Fibroblast of skin of left quadriceps (primary cell): ENCODE data around the gene GRID2.

Experiments
- DNase-seq, 2 experiments: peaks; one replicate each; pipeline ENCODE4 v3.0.0-alpha.2; 2013; ENCODE audit warnings: low read depth in 2 of 2

The GRID2 gene

GRCh38 chr4:92524131-92524530, 220.4 kb downstream of the GRID2 start:
- no peak for DNase-seq

- DNase-seq: no peak
Measured at GRCh38 chr4:92528541-92528940, 224.8 kb downstream of the GRID2 start.

GRCh38 chr4:92529510-92529909, 225.7 kb downstream of the GRID2 start:
- no peak for DNase-seq

GRCh38 chr4:92535599-92535998, 231.8 kb downstream of the GRID2 start:
- no peak for DNase-seq

GRCh38 chr4:92551616-92552015, 247.8 kb downstream of the GRID2 start:
- no peak for DNase-seq

- no peak for DNase-seq
Measured at GRCh38 chr4:92566269-92566668, 262.5 kb downstream of the GRID2 start.

- no peak for DNase-seq
Measured at GRCh38 chr4:92580816-92581215, 277.1 kb downstream of the GRID2 start.

GRCh38 chr4:92599044-92599443, 295.3 kb downstream of the GRID2 start:
- DNase-seq: no peak

GRCh38 chr4:92600638-92601037, 296.9 kb downstream of the GRID2 start:
- no peak for DNase-seq

- no peak for DNase-seq
Measured at GRCh38 chr4:92606227-92606626, 302.5 kb downstream of the GRID2 start.

GRCh38 chr4:92615049-92615448, 311.3 kb downstream of the GRID2 start:
- DNase-seq: no peak

GRCh38 chr4:92618968-92619367, 315.2 kb downstream of the GRID2 start:
- no peak for DNase-seq

- DNase-seq: no peak
Measured at GRCh38 chr4:92629302-92629701, 325.5 kb downstream of the GRID2 start.

- no peak for DNase-seq
Measured at GRCh38 chr4:92634882-92635281, 331.1 kb downstream of the GRID2 start.

GRCh38 chr4:92636038-92636806, 332.5 kb downstream of the GRID2 start:
- no peak for DNase-seq

- DNase-seq: no peak
Measured at GRCh38 chr4:92641409-92641808, 337.6 kb downstream of the GRID2 start.

GRCh38 chr4:92646826-92647225, 343.1 kb downstream of the GRID2 start:
- no peak for DNase-seq

GRCh38 chr4:92651536-92651935, 347.8 kb downstream of the GRID2 start:
- DNase-seq: no peak

- no peak for DNase-seq
Measured at GRCh38 chr4:92654084-92654483, 350.3 kb downstream of the GRID2 start.

GRCh38 chr4:92657695-92658094, 353.9 kb downstream of the GRID2 start:
- no peak for DNase-seq

GRCh38 chr4:92658318-92658717, 354.6 kb downstream of the GRID2 start:
- no peak for DNase-seq

GRCh38 chr4:92677805-92678204, 374.0 kb downstream of the GRID2 start:
- DNase-seq: no peak

GRCh38 chr4:92678292-92678691, 374.5 kb downstream of the GRID2 start:
- no peak for DNase-seq

- DNase-seq: no peak
Measured at GRCh38 chr4:92679149-92679548, 375.4 kb downstream of the GRID2 start.
